PC-3 (cell line): ENCODE results near the gene VDR.

Experiments
- EZH2 ChIP-seq: fragments of 300-600 bp; sonication (generic); IDR thresholded peaks from one replicate; pipeline ENCODE4 v1.6.1; 2017; ENCODE audit warnings: antibody characterized with exemption, mild to moderate bottlenecking, low read length; ENCODE audit not compliant: unreplicated experiment
- TF ChIP-seq, protein P1 (sequence below): fragments of 300-600 bp; sonication (generic); conservative IDR thresholded peaks from 2 replicates; pipeline ENCODE4 v1.5.1; 2017; ENCODE audit warnings: antibody characterized with exemption, low read depth, mild to moderate bottlenecking, low read length

DNA sequence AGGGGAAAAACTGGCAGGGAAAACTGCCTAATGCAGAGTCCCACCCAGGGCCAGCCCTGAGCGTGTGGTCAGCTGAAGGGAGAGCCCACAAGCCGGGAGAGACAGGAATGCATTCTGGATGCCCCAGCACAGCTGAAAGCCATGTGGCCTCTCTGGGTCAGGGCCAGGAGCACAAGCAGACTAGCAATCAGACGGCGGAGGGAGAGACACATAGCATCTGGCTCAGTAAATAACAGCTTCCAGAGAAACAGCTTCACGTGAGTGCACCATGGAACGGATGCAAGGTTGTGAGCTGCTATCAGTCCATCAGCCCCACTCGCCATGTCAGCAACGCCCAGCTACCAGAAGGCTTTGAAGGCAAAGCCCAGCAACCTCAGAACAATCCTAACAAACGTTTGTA, 30.4 kb upstream of the VDR start:
- TF ChIP-seq, protein P1, sequence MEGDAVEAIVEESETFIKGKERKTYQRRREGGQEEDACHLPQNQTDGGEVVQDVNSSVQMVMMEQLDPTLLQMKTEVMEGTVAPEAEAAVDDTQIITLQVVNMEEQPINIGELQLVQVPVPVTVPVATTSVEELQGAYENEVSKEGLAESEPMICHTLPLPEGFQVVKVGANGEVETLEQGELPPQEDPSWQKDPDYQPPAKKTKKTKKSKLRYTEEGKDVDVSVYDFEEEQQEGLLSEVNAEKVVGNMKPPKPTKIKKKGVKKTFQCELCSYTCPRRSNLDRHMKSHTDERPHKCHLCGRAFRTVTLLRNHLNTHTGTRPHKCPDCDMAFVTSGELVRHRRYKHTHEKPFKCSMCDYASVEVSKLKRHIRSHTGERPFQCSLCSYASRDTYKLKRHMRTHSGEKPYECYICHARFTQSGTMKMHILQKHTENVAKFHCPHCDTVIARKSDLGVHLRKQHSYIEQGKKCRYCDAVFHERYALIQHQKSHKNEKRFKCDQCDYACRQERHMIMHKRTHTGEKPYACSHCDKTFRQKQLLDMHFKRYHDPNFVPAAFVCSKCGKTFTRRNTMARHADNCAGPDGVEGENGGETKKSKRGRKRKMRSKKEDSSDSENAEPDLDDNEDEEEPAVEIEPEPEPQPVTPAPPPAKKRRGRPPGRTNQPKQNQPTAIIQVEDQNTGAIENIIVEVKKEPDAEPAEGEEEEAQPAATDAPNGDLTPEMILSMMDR, result no peak
- no peak for TF ChIP-seq EZH2
